H1 (cell line): ENCODE measurements around the gene MEX3D. TPM values are rescaled to one million over a fixed set of nuclear protein-coding genes. Genes with fewer than 3 reads are reported as not detected.

ENCODE experiments used
- TBP ChIP-seq: IDR thresholded peaks from 2 replicates; pipeline ENCODE4 v1.6.1; 2011; ENCODE audit warnings: low read depth, low read length, improper control_type of control experiment
- polyA plus RNA-seq, 7 experiments: library from polyadenylated mRNA; depleted of rRNA in 3 of 7; stranded (reverse) in 5 of 7; unstranded in 2 of 7; fragments of >200 nt in 5 of 7; fragments of 200-250 nt in 2 of 7; gene quantifications; 1 replicate in 5 of 7; 2 replicates in 1 of 7; 4 replicates in 1 of 7; pipeline versions ENCODE4 v1.2.1 to v1.2.3, GENCODE V29; 2011 to 2013; ENCODE audit warnings: missing spikeins in 2 of 7, mixed read lengths in 2 of 7
- total RNA-seq: library from RNA; stranded (reverse); fragmentation: NEBNext Ultra II Directional; extraction: Animal tissue kit (Norgen Biotek cat#: 25700); gene quantifications from 2 replicates; pipeline ENCODE4 v1.2.1, GENCODE V29; 2021
- TF ChIP-seq, protein P1 (sequence below): IDR thresholded peaks from 2 replicates; pipeline ENCODE4 v1.6.1; 2012; ENCODE audit warnings: low read length, inconsistent platforms

The MEX3D gene
- total and polyA plus RNA-seq, 2 of the 8 experiments (the other 6 are each of a cell fraction or from before 2014, with no cell fraction given): 20.8 to 78.8 TPM

DNA sequence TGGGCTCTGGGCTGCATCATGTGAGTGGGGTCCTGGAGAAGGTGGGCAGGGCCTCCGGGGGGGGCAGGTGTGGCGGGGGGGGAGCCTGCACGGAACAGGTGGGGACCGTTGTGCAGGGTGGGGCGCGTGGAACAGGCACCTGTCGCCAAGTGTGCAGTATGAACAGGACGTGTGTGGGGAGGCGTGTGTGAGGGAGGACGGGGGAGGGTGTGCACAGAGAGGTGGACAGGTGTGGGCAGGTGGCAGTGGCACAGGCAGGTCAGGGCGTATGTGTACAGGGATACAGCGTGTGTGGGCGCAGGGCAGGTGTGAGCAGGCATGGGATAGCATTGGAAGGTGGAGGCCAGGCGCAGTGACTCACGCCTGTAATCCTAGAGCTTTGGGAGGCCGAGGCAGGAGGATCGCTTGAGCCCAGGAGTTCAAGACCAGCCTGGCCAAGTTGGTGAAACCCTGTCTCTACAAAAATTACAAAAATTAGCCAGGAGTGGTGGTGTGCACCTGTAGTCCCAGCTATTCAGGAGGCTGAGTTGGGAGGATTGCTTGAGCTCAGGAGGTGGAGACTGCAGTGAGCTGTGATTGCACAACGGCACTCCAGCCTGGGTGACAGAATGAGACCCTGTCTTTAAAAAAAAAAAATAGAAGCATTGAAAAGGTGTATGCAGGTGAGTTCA lies 41.0 kb downstream of the MEX3D start (continued):
- TF ChIP-seq, protein P1, sequence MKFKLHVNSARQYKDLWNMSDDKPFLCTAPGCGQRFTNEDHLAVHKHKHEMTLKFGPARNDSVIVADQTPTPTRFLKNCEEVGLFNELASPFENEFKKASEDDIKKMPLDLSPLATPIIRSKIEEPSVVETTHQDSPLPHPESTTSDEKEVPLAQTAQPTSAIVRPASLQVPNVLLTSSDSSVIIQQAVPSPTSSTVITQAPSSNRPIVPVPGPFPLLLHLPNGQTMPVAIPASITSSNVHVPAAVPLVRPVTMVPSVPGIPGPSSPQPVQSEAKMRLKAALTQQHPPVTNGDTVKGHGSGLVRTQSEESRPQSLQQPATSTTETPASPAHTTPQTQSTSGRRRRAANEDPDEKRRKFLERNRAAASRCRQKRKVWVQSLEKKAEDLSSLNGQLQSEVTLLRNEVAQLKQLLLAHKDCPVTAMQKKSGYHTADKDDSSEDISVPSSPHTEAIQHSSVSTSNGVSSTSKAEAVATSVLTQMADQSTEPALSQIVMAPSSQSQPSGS: no peak
- no peak for TF ChIP-seq TBP
